DLD1 (cell line): Measurements from ENCODE around the gene POLR3B.

Source experiments
- in situ Hi-C: cut with HindIII; loops from 2 replicates; pipeline ENCODE4 v1.10.0; 2017; ENCODE audit warnings: low sequenced_read_pairs

POLR3B gene

DNA sequence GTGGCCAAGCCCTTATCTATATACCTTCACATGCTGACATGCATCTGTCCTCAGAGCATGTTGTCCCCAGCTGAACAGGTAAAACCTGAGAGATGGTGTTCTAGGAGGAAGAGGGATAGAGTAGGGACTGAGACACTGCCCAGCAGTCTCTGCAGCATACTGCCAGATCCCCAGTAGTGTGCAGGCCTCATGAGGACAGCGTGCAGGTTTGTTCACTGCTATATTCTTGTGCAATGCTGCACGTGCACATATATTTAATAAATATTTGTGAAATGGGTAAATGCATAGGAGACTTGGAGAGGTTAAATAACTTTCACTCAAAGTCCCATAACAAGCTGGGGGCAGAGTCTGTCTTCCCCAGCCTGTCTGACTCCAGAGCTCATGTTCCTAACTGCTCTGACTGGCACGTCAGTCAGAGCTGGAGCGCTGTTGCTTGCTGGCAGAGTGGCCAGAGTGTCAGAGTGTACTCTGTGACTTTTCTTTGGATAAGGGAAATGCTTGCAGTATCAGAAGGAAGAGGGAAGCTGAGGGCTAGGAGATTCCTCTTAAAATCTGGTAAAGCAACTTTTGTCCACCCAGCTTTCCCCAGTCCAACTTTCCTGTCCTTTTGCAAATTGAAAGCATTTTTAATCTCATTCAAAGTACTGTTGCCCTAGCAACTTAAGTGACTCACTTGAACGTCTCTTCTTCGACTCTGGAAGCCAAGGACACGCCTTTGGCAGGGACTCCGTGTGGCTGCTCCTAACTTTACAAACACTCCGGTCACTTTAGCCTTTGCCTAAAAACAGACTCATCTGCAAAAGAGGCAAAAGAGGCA, 14.9 kb upstream of the POLR3B start:
- in situ Hi-C loops = no loop called here

- in situ Hi-C loops = no loop called here
Observed at GRCh38 chr12:106343214-106343528, 14.4 kb upstream of the POLR3B start.

DNA sequence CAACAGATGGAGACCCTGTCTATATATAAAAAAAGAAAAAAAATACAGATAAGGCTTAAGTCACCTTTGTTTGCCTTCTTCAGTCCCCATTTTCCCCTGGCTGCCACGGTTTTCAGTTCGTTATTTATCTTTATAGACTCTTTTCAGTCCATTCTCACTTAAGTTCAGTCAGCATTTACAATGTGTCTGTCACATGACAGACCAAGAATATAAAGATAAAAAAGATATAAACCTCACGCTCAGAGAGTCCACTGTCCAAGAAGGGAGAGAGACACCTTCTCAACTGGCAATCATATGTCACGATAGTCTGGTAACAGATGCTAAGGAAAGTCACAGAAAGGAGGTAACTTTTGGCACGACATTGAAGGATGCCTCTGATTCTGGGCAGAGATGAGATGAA, 13.4 kb upstream of the POLR3B start:
- in situ Hi-C loops = no loop called here

DNA sequence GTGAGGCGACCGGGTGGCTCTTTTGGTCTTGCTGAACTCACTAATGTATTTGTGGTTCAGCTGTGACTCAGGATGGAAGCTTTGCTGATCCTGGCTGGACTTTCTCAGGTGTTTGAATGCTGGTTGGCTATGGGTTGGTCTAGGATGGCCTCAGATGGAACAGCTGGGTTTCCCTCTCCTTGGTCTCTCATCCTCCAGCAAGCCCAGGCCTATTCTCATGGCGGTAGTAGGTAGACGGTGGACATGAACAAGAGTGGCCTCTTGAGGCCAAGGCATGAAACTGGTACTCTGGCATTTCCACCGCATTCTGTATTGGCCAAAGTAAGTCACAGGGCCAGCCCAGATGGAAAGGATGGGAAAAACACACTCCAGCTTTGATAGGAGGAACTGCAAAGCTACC, 11.8 kb upstream of the POLR3B start:
- in situ Hi-C loops = no loop called here

- in situ Hi-C loops = no loop called here
Observed at GRCh38 chr12:106348411-106348810, 9.1 kb upstream of the POLR3B start.

DNA sequence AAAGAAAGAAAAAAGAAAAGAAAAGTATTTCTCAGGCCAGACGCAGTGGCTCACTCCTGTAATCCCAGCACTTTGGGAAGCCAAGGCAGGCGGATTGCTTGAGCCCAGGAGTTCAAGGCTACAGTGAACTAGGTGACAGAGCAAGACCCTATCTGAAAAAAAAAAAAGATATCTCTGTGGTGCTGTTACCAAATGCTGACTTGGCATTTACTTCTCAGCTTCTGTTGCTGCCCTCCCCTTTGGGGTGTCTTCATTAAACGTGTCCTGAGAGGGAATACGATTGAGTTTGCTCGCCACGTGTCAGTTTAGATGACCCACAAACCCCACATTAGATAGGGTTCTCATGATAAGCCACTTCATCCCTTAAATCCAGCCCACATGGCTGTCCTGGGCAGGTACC, 4.4 kb upstream of the POLR3B start:
- in situ Hi-C loops = no loop called here

DNA sequence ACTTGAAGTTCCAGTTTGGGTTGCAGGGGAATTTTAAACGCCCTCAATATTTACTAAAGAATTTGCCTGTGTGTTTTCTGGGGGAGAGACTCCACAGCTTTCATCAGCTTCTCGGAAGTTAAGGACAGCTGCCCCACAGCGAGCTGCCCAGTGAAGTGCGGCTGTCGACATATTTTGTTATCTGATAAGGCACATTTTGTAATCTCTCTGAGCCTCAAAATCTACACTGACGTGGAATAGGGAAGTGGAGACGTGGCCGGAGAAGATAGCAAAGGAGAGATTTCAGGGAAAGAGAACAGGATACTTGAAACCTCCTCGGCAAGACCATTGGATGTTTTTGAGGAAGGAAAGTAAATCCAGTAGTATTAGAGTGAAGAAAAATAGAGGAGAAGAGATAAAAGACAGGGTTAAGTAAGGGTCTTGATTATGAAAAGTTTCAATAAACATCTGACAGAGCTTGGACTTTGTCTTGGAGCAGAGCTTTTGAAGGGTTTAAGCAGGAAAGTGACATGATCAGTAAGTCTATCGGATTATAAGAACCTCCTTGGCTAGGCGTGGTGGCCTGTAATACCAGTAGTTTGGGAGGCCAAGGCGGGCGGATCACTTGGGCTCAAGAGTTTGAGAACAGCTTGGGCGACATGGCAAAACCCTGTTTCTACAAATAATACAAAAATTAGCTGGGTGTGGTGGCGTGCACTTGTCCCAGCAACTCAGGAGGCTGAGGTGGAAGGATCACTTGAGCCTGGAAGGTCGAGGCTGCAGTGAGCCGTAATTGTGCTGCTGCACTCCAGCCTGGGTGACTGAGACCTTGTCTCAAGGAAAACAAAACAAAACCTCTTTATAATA, 1.1 kb downstream of the POLR3B start:
- in situ Hi-C loops = no loop called here

DNA sequence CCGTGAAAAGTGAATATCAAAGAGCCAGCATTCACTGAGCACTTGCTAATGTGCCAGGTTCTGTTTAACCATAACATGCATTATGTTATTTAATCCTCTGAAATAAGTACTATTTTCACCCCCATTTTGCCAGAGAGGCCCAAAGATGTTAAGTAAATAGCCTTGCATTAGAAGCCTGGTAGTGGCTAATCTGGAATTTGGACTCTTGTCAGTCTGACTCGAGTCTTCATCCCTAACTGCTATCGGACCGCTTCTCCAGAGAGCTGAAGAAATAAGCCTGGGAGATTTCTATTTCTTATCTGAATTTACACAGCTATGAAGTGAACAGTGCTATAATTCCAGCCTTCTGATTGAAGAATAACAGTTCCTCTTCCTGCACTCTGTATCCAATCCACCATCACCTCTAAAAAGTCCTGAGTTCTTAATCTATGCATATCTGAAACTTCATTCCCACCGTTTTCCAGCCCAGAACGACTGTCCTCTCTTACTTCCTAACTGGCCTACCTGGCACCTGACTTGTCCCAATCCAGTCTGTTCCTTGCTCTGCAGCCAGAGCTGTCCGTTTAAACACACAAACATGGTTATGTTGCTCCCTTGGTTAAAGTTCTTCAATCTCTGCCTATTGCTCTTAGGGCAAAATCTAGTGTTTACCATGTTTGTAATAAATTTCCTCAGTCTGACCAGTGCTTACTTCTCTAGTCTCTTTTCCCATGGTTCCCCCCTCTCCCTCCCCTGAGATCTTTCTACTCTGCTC, 2.3 kb downstream of the POLR3B start:
- in situ Hi-C loops = no loop called here

DNA sequence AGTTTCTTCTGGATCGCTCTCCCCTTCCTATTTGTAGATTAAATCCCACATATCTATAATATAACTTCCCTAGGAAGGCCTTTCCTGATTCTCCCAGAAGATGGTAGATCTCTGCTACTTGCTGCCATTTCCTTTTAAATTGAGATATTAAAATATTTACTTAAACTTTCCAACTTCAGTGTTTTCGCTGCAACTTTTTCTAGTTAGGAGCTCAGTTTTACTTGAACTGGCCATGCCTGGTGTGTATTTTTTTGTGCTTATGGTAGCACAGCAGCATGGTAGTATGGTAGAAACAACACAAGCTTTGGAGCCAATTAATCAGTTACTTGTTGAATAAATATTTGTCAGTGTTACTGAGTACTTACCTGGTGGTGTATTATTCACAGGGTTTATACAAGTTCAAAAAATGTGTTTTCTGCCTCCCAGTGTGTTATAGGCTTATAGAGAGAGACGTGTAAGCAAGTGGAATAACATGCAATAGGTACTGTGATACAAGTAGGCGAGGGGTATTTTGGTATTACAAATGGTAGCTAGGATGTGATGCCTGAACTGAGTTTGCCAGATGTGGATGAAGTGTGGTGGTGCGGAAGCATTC, 2.9 kb downstream of the POLR3B start:
- in situ Hi-C loops = no loop called here

DNA sequence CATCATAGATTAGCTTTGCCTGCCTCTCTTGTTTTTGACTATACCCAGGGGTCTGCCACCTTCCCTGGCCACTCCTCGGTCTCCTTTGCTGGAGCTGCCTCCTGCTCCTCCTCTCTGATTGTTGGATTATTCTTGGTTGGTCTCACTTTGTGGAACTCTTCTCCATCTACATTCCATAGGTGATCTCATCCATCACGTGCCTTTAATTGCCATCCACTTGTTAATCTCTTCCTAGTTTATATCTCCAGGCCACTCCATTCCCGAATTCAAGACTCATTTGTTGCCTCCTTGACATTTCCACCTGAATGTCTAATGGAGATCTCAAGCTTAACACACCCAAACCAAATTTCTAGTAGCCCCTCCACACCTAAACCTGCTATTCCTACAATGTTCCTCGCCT, 5.4 kb downstream of the POLR3B start:
- in situ Hi-C loops = no loop called here

- in situ Hi-C loops = no loop called here
Observed at GRCh38 chr12:106364261-106364660, 6.7 kb downstream of the POLR3B start.

DNA sequence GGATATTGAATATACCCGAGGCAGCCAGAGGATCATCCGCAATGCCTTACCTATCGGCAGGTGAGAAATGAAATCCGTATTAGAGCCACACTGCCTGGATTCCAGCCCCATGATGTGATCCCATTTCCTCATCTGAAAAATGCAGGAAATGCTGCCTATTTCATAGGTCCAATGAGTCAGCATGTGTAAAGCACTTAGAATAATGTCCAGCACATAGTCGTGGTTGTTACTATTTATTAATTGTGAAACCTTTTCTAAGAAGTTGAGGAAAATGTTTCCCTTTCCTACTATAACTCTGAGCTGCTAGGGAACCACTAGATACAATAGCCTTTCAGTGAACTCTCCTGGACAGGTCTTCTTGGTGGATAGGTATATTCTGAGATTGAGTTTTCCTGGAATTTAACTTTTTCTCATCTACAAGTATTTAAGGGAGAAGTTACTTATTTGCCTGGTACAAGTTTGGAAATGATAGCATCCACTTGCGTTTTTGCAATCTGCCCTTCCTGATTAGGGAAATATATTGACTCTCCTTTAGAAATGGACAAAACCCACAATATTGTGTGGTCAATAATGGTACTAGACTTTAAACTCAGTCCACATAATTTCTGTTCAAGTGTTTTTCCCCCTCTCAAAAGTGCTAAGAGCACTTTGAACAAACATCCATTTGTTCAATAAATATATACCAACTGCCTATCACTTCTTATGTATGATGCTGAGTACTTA, 12.2 kb downstream of the POLR3B start:
- in situ Hi-C loops = no loop called here

DNA sequence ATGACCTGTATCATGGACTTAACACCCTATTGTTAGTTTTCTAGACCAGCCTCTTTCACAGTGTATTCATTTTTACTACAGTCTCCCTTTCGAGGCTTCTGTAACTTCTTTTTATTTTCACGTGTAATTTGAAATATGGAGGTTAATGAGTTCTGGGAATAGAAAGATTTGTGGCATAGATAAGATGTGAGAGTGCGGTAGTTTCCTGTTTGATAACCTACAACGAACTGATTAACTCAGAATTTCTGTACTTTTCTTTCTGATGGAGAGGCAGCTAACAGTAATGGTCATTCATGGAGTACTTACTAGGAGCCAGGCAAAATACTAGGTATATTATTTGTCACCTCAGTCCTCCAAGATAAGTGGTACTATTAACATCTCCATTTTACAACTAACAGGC, 21.2 kb downstream of the POLR3B start:
- in situ Hi-C loops = no loop called here

DNA sequence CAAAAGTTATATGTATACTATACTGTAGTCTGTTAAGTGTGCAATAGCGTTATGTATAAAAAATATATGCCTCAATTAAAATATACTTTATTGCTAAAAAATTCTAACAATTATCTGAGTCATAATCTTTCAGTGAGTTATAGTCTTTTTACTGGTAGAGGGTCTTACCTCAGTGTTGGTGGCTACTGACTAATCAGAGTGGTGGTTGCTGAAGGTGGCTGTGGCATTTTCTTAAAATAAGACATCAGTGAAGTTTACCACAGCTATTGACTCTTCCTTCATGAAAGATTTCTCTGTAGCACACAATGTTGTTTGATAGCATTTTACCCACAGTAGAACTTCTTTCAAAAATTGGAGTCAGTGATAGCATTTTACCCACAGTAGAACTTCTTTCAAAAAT, 23.4 kb downstream of the POLR3B start:
- in situ Hi-C loops = loop anchor here (5.0 kb wide), 1 partner anchor 521 kb away; no protein-coding TSS in a partner anchor

GRCh38 chr12:106381866-106382265, 24.3 kb downstream of the POLR3B start:
- in situ Hi-C loops = loop anchor here (5.0 kb wide), 1 partner anchor 520 kb away; no protein-coding TSS in a partner anchor

- in situ Hi-C loops = no loop called here
Observed at GRCh38 chr12:106386813-106387535, 29.4 kb downstream of the POLR3B start.

DNA sequence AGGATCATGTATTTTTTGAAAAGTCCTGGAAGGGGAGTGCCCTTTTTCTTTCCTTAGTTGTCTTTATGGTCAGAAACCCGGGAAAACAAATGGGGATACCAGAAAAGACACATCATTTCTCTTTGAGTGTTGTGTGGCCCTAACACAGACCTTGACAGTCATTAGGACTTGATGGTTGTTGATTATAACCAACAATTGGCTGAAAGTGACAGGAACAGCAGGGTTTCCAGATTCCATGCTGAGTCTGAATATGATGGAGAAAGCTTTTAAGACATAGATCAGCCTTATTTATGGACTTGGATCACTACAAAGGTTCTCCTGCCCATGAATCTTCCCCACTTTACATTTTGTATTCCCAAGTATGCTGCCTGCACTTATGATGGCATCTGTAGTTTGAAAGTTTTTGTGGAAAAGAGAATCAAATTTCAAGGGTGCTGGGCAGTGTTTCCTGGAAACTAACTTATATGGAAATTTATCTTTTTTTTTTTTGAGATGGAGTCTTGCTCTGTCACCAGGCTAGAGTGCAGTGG, 30.4 kb downstream of the POLR3B start:
- in situ Hi-C loops = no loop called here

DNA sequence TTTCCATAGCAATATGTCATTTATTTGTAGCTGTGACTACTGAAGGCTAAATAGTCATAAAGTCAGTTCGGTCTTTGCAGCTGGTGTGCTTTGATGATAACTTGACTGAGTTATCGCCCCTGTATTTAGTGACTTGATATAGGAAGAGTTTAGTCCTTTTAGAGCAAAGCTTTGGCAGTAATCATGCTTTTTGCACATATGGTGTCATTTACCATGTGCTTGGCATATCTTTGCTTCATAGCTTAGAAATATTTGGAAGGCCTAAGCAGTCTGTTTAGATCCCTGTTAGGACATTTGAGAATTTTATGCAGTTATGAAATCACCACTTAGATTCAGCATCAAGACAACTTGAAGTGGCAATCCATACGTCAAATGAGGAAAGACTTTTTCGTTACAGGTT, 31.6 kb downstream of the POLR3B start:
- in situ Hi-C loops = no loop called here

GRCh38 chr12:106392759-106393158, 35.2 kb downstream of the POLR3B start:
- in situ Hi-C loops = no loop called here

DNA sequence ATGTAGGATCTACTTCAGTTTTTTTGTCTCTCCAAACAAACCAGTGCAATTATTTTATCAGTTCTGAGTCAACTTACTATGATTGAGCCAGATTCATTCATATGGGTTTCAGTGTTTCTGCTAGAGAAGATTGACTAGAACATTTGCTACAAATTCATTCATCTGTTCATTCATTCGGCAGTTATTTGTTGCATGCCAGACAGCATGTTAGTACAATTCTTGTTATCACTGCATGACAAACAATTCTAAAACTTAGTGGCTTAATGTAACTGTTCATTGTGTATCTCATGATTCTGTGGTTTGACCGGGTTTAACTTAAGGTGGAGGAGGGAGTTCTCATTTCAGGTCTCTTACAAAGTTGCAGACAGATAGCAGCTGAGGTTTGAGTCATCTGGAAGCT, 52.3 kb downstream of the POLR3B start:
- in situ Hi-C loops = no loop called here
